Stimulated activated CD8-positive, alpha-beta memory T cell treated with anti-CD3 and anti-CD28 coated beads, Interleukin-15, amount 100 ng/mL, for 1 hour (primary cell): ENCODE results near the gene CASKIN1.
"Not testable (repeated sequence)": the region's sequence is repeated elsewhere in the genome, so short reads cannot be mapped to it uniquely, and the experiment has no call there.

Experiments
- DNase-seq: peaks from one replicate; pipeline ENCODE4 v3.0.0-alpha.2; 2020; ENCODE audit warnings: low read depth

The CASKIN1 gene

GRCh38 chr16:2210386-2211365 lies 14.3 kb upstream of the CASKIN1 start, which contains the start of gene BRICD5:
Gene BRICD5, minus strand, starts transcription at chr16:2210863. Its CDS starts 30 bp downstream, at chr16:2210833.
- DNase-seq, result no peak

- no peak for DNase-seq
Observed at GRCh38 chr16:2210009-2210332, 13.6 kb upstream of the CASKIN1 start.

GRCh38 chr16:2209258-2210008 lies 13.0 kb upstream of the CASKIN1 start:
- DNase-seq, result no peak

GRCh38 chr16:2208772-2209171 lies 12.4 kb upstream of the CASKIN1 start:
- no peak for DNase-seq

- DNase-seq, result no peak
Observed at GRCh38 chr16:2208308-2208707, 11.9 kb upstream of the CASKIN1 start.

- no peak for DNase-seq
Observed at GRCh38 chr16:2207872-2208271, 11.5 kb upstream of the CASKIN1 start.

- no peak for DNase-seq
Observed at GRCh38 chr16:2206780-2207433, 10.5 kb upstream of the CASKIN1 start.

- no peak for DNase-seq
Observed at GRCh38 chr16:2206420-2206779, 10.0 kb upstream of the CASKIN1 start.

GRCh38 chr16:2205967-2206313 lies 9.5 kb upstream of the CASKIN1 start:
- DNase-seq, result no peak

- DNase-seq, result peak; percentile 72
Observed at GRCh38 chr16:2205104-2205966, 8.9 kb upstream of the CASKIN1 start, which contains the start of gene MLST8. Gene MLST8, plus strand, starts transcription at chr16:2205454. Its CDS starts 632 bp downstream, at chr16:2206086.

GRCh38 chr16:2204416-2205103 lies 8.2 kb upstream of the CASKIN1 start:
- DNase-seq, result no peak

GRCh38 chr16:2203119-2203688 lies 6.8 kb upstream of the CASKIN1 start:
- not testable (repeated sequence) for DNase-seq

- no peak for DNase-seq
Observed at GRCh38 chr16:2200313-2200712, 3.9 kb upstream of the CASKIN1 start.

GRCh38 chr16:2199621-2200139 lies 3.3 kb upstream of the CASKIN1 start:
- DNase-seq, result no peak

GRCh38 chr16:2199095-2199494 lies 2.7 kb upstream of the CASKIN1 start:
- DNase-seq, result no peak

- no peak for DNase-seq
Observed at GRCh38 chr16:2198283-2198682, 1.9 kb upstream of the CASKIN1 start.

- no peak for DNase-seq
Observed at GRCh38 chr16:2197765-2198164, 1.4 kb upstream of the CASKIN1 start.

GRCh38 chr16:2196981-2197511 lies 641 bp upstream of the CASKIN1 start:
- DNase-seq, result no peak

GRCh38 chr16:2195322-2196161 lies 863 bp downstream of the CASKIN1 start:
- no peak for DNase-seq
